Renal cortex interstitium (tissue), 11 donors: ENCODE data around the gene ELF4. TPM values are rescaled to one million over a fixed set of nuclear protein-coding genes. Genes with fewer than 3 reads are reported as not detected.

Experiments
- DNase-seq, 11 donors: peaks; one replicate each; pipeline ENCODE4 v3.0.0-alpha.2; 2013; ENCODE audit warnings: low read depth in 9 of 11, low spot score in 4 of 11; ENCODE audit errors: extremely low read depth in 1 of 11
- polyA plus RNA-seq, 3 donors: library from polyadenylated mRNA; unstranded; fragments of 120-200 nt; gene quantifications; one replicate each; pipeline ENCODE4 v1.2.1, GENCODE V29; 2013; ENCODE audit not compliant: insufficient read length in 3 of 3

The ELF4 gene
- polyA plus RNA-seq, 3 donors = 11.7 to 13.9 (median 12.8) TPM

GRCh38 chrX:130093271-130093670, 17.0 kb downstream of the ELF4 start:
- DNase-seq = no peak

GRCh38 chrX:130091980-130092522, 18.2 kb downstream of the ELF4 start:
- DNase-seq = no peak

- no peak for DNase-seq
Observed at GRCh38 chrX:130090364-130090763, 19.9 kb downstream of the ELF4 start.

GRCh38 chrX:130086447-130087206, 23.7 kb downstream of the ELF4 start:
- no peak for DNase-seq

GRCh38 chrX:130085551-130086446, 24.5 kb downstream of the ELF4 start:
- no peak for DNase-seq

GRCh38 chrX:130084631-130085237, 25.6 kb downstream of the ELF4 start:
- no peak for DNase-seq

GRCh38 chrX:130083656-130084382, 26.5 kb downstream of the ELF4 start:
- DNase-seq = no peak

- DNase-seq = no peak
Observed at GRCh38 chrX:130083107-130083490, 27.2 kb downstream of the ELF4 start.

- DNase-seq = no peak
Observed at GRCh38 chrX:130082244-130083106, 27.8 kb downstream of the ELF4 start.

GRCh38 chrX:130081421-130082045, 28.8 kb downstream of the ELF4 start:
- no peak for DNase-seq

GRCh38 chrX:130080791-130081367, 29.4 kb downstream of the ELF4 start:
- no peak for DNase-seq

GRCh38 chrX:130079824-130080406, 30.4 kb downstream of the ELF4 start:
- DNase-seq = peak in 1 of 11 donors; percentile 44

GRCh38 chrX:130075777-130076176, 34.5 kb downstream of the ELF4 start:
- DNase-seq = no peak

- no peak for DNase-seq
Observed at GRCh38 chrX:130072345-130072740, 38.0 kb downstream of the ELF4 start.

- DNase-seq = no peak
Observed at GRCh38 chrX:130071611-130072344, 38.5 kb downstream of the ELF4 start.

GRCh38 chrX:130066975-130067615, 43.2 kb downstream of the ELF4 start:
- DNase-seq = no peak
